SK-N-SH (cell line): Measurements from ENCODE around the gene BRINP3. TPM values are rescaled to one million over a fixed set of nuclear protein-coding genes. Genes with fewer than 3 reads are reported as not detected.

Experiments
- CTCF ChIA-PET: fragments of 300-600, 350-600 bp; formaldehyde crosslinking; extraction: SDS; loops from one replicate; lab custom pipeline; 2021; lab: Yijun Ruan, JAX
- POLR2A ChIA-PET: fragments of 350-600 bp; sonication (Branson Sonifier 250); formaldehyde crosslinking; extraction: SDS; loops from one replicate; lab custom pipeline; 2020; ENCODE audit warnings: antibody characterized with exemption, inconsistent platforms; lab: Yijun Ruan, JAX
- DNase-seq: peaks from one replicate; pipeline ENCODE4 v3.0.0; 2012
- H2AFZ ChIP-seq: fragments of 200-600 bp; sonication (generic); 2 replicates; pipeline ENCODE4 v1.8.1; 2016; ENCODE audit warnings: antibody characterized with exemption, mild to moderate bottlenecking, low read depth
- H3F3A ChIP-seq: fragments of 200-600 bp; sonication (generic); replicated peaks from 2 replicates; pipeline ENCODE3; 2016; ENCODE audit warnings: antibody characterized with exemption, mild to moderate bottlenecking; ENCODE audit not compliant: insufficient read depth
- H3K27ac ChIP-seq, 2 experiments: fragments of 200-500 bp in 1 of 2; fragments of 200-600 bp in 1 of 2; sonication (Bioruptor generic) in 1 of 2; sonication (generic), shearing (Covaris generic) in 1 of 2; 2 replicates each; pipeline versions ENCODE4 v1.5.1 to v1.6.1; 2014 to 2016; ENCODE audit warnings: low read depth in 2 of 2, inconsistent platforms in 1 of 2, low read length in 1 of 2, mild to moderate bottlenecking in 1 of 2, mixed read lengths in 1 of 2
- H3K27me3 ChIP-seq: fragments of 200-600 bp; sonication (generic), shearing (Covaris generic); 2 replicates; pipeline ENCODE4 v1.6.1; 2016; ENCODE audit warnings: mixed run types; ENCODE audit not compliant: insufficient read depth
- H3K36me3 ChIP-seq, 2 experiments: fragments of 200-500 bp in 1 of 2; fragments of 200-600 bp in 1 of 2; sonication (Bioruptor generic) in 1 of 2; sonication (generic) in 1 of 2; replicated peaks in 1 of 2; 2 replicates each; pipeline versions ENCODE3 to v1.5.1; 2014 to 2016; ENCODE audit warnings: low read length in 1 of 2, mild to moderate bottlenecking in 1 of 2; ENCODE audit not compliant: insufficient read depth in 2 of 2, control insufficient read depth in 1 of 2
- H3K4me1 ChIP-seq, 2 experiments: fragments of 200-500 bp in 1 of 2; fragments of 200-600 bp in 1 of 2; sonication (Bioruptor generic) in 1 of 2; sonication (generic), shearing (Covaris generic) in 1 of 2; 2 replicates each; pipeline versions ENCODE4 v1.5.1 to v1.6.1; 2014 to 2016; ENCODE audit warnings: low read depth in 1 of 2, low read length in 1 of 2, mixed run types in 1 of 2; ENCODE audit not compliant: insufficient read depth in 2 of 2, control insufficient read depth in 1 of 2
- H3K4me2 ChIP-seq: fragments of 200-600 bp; sonication (generic), shearing (Covaris generic); 2 replicates; pipeline ENCODE4 v1.6.1; 2017; ENCODE audit warnings: mixed run types
- H3K4me3 ChIP-seq, 2 experiments: fragments of 200-500 bp in 1 of 2; fragments of 200-600 bp in 1 of 2; sonication (Bioruptor generic) in 1 of 2; sonication (generic), shearing (Covaris generic) in 1 of 2; 2 replicates each; pipeline versions ENCODE4 v1.5.1 to v1.8.1; 2014 to 2016; ENCODE audit warnings: low read depth in 2 of 2, inconsistent platforms in 1 of 2, low read length in 1 of 2, mild to moderate bottlenecking in 1 of 2, mixed read lengths in 1 of 2, moderate library complexity in 1 of 2
- H3K79me2 ChIP-seq: fragments of 200-600 bp; sonication (generic); 2 replicates; pipeline ENCODE4 v1.8.1; 2017; ENCODE audit warnings: mild to moderate bottlenecking; ENCODE audit not compliant: insufficient read depth
- H3K9ac ChIP-seq: fragments of 200-600 bp; sonication (generic); 2 replicates; pipeline ENCODE4 v1.6.1; 2017; ENCODE audit warnings: mixed run types
- H3K9me2 ChIP-seq: fragments of 200-600 bp; sonication (generic); 2 replicates; pipeline ENCODE4 v1.6.1; 2017; ENCODE audit warnings: mixed run types
- H3K9me3 ChIP-seq: fragments of 200-600 bp; sonication (generic); 2 replicates; pipeline ENCODE4 v1.6.1; 2017; ENCODE audit warnings: mixed run types, mild to moderate bottlenecking, moderate library complexity
- H4K20me1 ChIP-seq: fragments of 200-600 bp; sonication (generic); 2 replicates; pipeline ENCODE4 v1.6.1; 2017; ENCODE audit warnings: mild to moderate bottlenecking, mixed run types; ENCODE audit not compliant: insufficient read depth
- CHD2 ChIP-seq: fragments of 150-350 bp; IDR thresholded peaks from 2 replicates; pipeline ENCODE4 v1.6.1; 2018; ENCODE audit warnings: low read length; ENCODE audit not compliant: partially characterized antibody
- CTCF ChIP-seq: fragments of 200-600 bp; sonication (generic); IDR thresholded peaks from 2 replicates; pipeline ENCODE4 v1.6.1; 2017; ENCODE audit warnings: antibody characterized with exemption, mild to moderate bottlenecking, moderate library complexity
- ELF1 ChIP-seq: IDR thresholded peaks from 2 replicates; pipeline ENCODE4 v1.4.0; 2012
- EP300 ChIP-seq, 2 experiments: IDR thresholded peaks; 2 replicates each; pipeline versions ENCODE4 v1.4.0 to v1.6.1; 2012; ENCODE audit warnings: borderline replicate concordance in 1 of 2, low read depth in 1 of 2, low read length in 1 of 2
- EZH2phosphoT487 ChIP-seq: fragments of 200-600 bp; sonication (generic); IDR thresholded peaks from 2 replicates; pipeline ENCODE4 v1.6.1; 2017; ENCODE audit warnings: low read depth, mixed run types, mild to moderate bottlenecking, antibody characterized with exemption, moderate library complexity, borderline replicate concordance
- FOSL2 ChIP-seq: IDR thresholded peaks from 2 replicates; pipeline ENCODE4 v1.4.0; 2012; ENCODE audit warnings: low read depth, mild to moderate bottlenecking, moderate library complexity, borderline replicate concordance
- FOXM1 ChIP-seq: IDR thresholded peaks from 2 replicates; pipeline ENCODE4 v1.4.0; 2012; ENCODE audit warnings: low read depth, mild to moderate bottlenecking
- GABPA ChIP-seq: IDR thresholded peaks from 2 replicates; pipeline ENCODE4 v1.4.0; 2012; ENCODE audit warnings: low read depth, mild to moderate bottlenecking
- MAX ChIP-seq: IDR thresholded peaks from 2 replicates; pipeline ENCODE4 v1.4.0; 2012; ENCODE audit warnings: low read depth
- MEF2A ChIP-seq: IDR thresholded peaks from 2 replicates; pipeline ENCODE4 v1.4.0; 2012; ENCODE audit warnings: low read depth, borderline replicate concordance
- MXI1 ChIP-seq: IDR thresholded peaks from 2 replicates; pipeline ENCODE4 v1.6.1; 2012; ENCODE audit warnings: mild to moderate bottlenecking, low read depth, low read length, improper control_type of control experiment
- NRF1 ChIP-seq: IDR thresholded peaks from 2 replicates; pipeline ENCODE4 v1.6.1; 2012; ENCODE audit warnings: low read depth, mild to moderate bottlenecking, low read length
- RAD21 ChIP-seq: IDR thresholded peaks from 2 replicates; pipeline ENCODE4 v1.6.1; 2012; ENCODE audit warnings: mild to moderate bottlenecking, low read length
- RCOR1 ChIP-seq: fragments of 150-350 bp; IDR thresholded peaks from 2 replicates; pipeline ENCODE4 v1.6.1; 2017; ENCODE audit warnings: antibody characterized with exemption, low read length
- SMC3 ChIP-seq: IDR thresholded peaks from 2 replicates; pipeline ENCODE4 v1.6.1; 2012; ENCODE audit warnings: low read depth, low read length, improper control_type of control experiment
- ZBTB33 ChIP-seq: IDR thresholded peaks from 2 replicates; pipeline ENCODE4 v1.4.0; 2012; ENCODE audit warnings: low read depth, borderline replicate concordance
- WGBS: methylation state at CpG from one replicate; pipeline ENCODE4 v1.1.6; 2017; ENCODE audit warnings: low lambda C conversion rate; 5-methylcytosine and 5-hydroxymethylcytosine counted together
- polyA plus RNA-seq, 3 experiments: library from polyadenylated mRNA; depleted of rRNA; stranded (reverse); fragments of >200 nt; gene quantifications; 2 replicates each; pipeline ENCODE4 v1.2.3, GENCODE V29; 2012
- TF ChIP-seq, protein P1 (sequence below): fragments of 150-350 bp; IDR thresholded peaks from 2 replicates; pipeline ENCODE4 v1.6.1; 2017; ENCODE audit warnings: antibody characterized with exemption, low read length, low read depth, borderline replicate concordance

Gene BRINP3
- polyA plus RNA-seq, 1 of the 3 experiments (the other 2 are of a cell fraction), result not detected

DNA sequence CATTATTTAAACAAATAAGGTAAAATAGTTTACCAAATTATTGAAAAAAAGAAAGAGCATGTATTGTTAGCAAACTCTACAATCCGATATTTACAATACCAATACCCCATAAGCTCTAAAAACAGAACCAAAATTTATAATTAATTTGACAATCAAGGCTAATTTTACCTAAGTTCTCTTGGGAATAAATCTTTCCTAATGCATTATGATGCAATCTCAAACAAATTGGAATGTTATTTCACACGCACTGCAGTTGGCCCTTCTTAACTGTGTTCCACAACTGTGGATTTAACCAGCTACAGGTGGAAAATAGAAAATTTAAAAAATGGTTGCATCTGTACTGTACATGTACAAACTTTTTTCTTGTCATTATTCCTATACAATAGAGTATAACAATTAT, 300.1 kb downstream of the BRINP3 start:
- Histone ChIP-seq H3K36me3 (no peaks in the 10 kb centered on the region), H3K9ac (no peak overlapping the region), H3K27ac (no peak overlapping the region), H3K4me2 (no peak overlapping the region), H2AFZ (no peak overlapping the region), H3K27me3 (no peaks in the 10 kb centered on the region), H3K4me3 (no peak overlapping the region)
- 92% methylated on average over 2 of the region's 2 CpGs for WGBS
- CTCF ChIA-PET, result no interaction called here
- TF ChIP-seq SMC3 (no peak), ZBTB33 (no peak), EZH2phosphoT487 (no peak), FOSL2 (no peak), NRF1 (no peak), CTCF (no peak), EP300 (IDR thresholded peaks at IDR 0.05; ENCODE audit: borderline replicate concordance in 1 of 2, low read depth in 1 of 2, low read length in 1 of 2) (no peak), RAD21 (no peak), CHD2 (no peak), MXI1 (no peak), ELF1 (no peak), MAX (no peak)
- TF ChIP-seq, all 33 proteins: peak for 0
- Histone ChIP-seq H3K79me2 (no peaks in the 10 kb centered on the region), H3K9me2 (no peaks in the 10 kb centered on the region), H3K9me3 (no peaks in the 10 kb centered on the region), H3F3A (no peaks in the 10 kb centered on the region), H3K4me1 (no peaks in the 10 kb centered on the region; a peak in 1 of 4 replicates), H4K20me1 (no peaks in the 10 kb centered on the region)
- DNase-seq, result no peak
- POLR2A ChIA-PET, result no interaction called here

DNA sequence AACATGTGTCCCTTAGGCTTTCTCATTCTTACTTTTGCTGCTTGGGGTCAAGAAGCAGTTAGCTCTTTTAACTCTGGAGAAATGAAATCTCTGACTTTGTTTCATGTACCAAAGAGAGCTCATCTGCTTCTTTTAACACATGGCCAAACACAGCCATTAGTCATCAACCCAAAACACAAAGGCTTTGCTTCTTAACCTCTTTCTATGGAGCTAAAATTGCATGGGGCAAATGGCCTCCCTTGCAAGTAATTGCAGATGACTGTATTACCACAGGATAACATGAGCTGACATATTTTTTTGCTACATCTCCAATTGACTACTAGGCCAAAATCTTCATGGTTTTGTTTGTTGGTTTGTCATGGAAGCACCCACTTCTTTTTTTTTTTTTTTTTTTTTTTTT, 300.9 kb downstream of the BRINP3 start:
- no peak overlapping the region for H3K9ac ChIP-seq
- H3K9me2 ChIP-seq, result no peaks in the 10 kb centered on the region
- no peak overlapping the region for H3K4me2 ChIP-seq
- CTCF ChIA-PET, result no interaction called here
- H3K4me3 ChIP-seq, result no peak overlapping the region
- H2AFZ ChIP-seq, result no peak overlapping the region
- no peaks in the 10 kb centered on the region; a peak in 1 of 4 replicates for H3K4me1 ChIP-seq
- TF ChIP-seq MEF2A, result no peak
- TF ChIP-seq, protein P1, sequence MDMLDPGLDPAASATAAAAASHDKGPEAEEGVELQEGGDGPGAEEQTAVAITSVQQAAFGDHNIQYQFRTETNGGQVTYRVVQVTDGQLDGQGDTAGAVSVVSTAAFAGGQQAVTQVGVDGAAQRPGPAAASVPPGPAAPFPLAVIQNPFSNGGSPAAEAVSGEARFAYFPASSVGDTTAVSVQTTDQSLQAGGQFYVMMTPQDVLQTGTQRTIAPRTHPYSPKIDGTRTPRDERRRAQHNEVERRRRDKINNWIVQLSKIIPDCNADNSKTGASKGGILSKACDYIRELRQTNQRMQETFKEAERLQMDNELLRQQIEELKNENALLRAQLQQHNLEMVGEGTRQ, result no peak
- TF ChIP-seq SMC3, result no peak
- no peak for TF ChIP-seq FOXM1
- TF ChIP-seq RCOR1, result no peak
- no peak for TF ChIP-seq FOSL2
- no peak for TF ChIP-seq GABPA
- TF ChIP-seq, all 33 proteins: peak for 0
- Histone ChIP-seq H3K27me3 (no peaks in the 10 kb centered on the region), H3K9me3 (no peaks in the 10 kb centered on the region), H3F3A (no peaks in the 10 kb centered on the region), H4K20me1 (no peaks in the 10 kb centered on the region), H3K27ac (no peak overlapping the region), H3K79me2 (no peaks in the 10 kb centered on the region), H3K36me3 (no peaks in the 10 kb centered on the region)
- no peak for DNase-seq
- POLR2A ChIA-PET, result no interaction called here
